PC-9 (cell line): Measurements from ENCODE around the gene DLGAP1.

Experiments used
- CTCF ChIP-seq: fragments of 200-600 bp; sonication (generic); conservative IDR thresholded peaks from 2 replicates; pipeline ENCODE4 v1.6.1; 2017; ENCODE audit warnings: mixed run types, antibody characterized with exemption, mild to moderate bottlenecking, moderate library complexity
- EZH2 ChIP-seq: fragments of 200-600 bp; sonication (generic); IDR thresholded peaks from 2 replicates; pipeline ENCODE4 v1.8.0; 2017; ENCODE audit warnings: antibody characterized with exemption, low read depth

DNA sequence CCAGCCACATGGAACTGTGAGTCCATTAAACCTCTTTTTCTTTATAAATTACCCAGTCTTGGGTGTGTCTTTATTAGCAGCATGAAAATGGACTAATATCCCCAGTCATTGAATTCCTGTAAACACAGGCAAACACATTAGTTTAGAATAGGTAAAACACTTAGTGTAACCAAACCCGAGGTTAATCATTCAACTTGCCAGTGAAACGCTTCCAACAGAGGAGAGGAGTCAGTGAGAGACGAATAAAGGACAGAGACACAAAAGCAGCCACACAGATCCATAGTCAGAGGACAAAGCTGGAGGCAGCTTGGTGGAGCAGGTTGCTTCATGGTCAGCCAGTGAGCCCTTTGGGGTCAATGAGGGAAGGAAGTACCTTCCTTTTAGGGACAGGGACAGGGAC lies 657.1 kb downstream of the DLGAP1 start:
- TF ChIP-seq CTCF (no peak), EZH2 (no peak)
